Dendritic cell treated with granulocyte-macrophage colony-stimulating factor and Interleukin-4, amounts not matched to agents 40 ng/mL and 50 ng/mL, for 4 days (primary cell): ENCODE data around the gene NIPBL.
"Not testable (repeated sequence)": the region's sequence is repeated elsewhere in the genome, so short reads cannot be mapped to it uniquely, and the experiment has no call there.

Experiments
- H3K27ac Mint-ChIP-seq: one replicate; pipeline ENCODE4 v1.8.0; 2022; ENCODE audit warnings: mild to moderate bottlenecking, mixed read lengths
- H3K27me3 Mint-ChIP-seq: one replicate; pipeline ENCODE4 v1.8.0; 2022; ENCODE audit warnings: mild to moderate bottlenecking, mixed read lengths
- H3K36me3 Mint-ChIP-seq: one replicate; pipeline ENCODE4 v1.8.0; 2022; ENCODE audit warnings: low read depth, mixed read lengths
- H3K4me1 Mint-ChIP-seq: one replicate; pipeline ENCODE4 v1.8.0; 2022; ENCODE audit warnings: low read depth, mixed read lengths
- H3K4me3 Mint-ChIP-seq: one replicate; pipeline ENCODE4 v1.8.0; 2022; ENCODE audit warnings: mild to moderate bottlenecking, moderate library complexity, mixed read lengths
- H3K9me3 Mint-ChIP-seq: one replicate; pipeline ENCODE4 v1.8.0; 2022; ENCODE audit warnings: mixed read lengths
- intact Hi-C: fragments of 100-400 bp; cut with micrococcal nuclease; formaldehyde crosslinking; loops from one replicate; pipeline ENCODE4 v1.15.0; 2022

NIPBL gene

GRCh38 chr5:36885149-36885548 lies 8.6 kb downstream of the NIPBL start:
- Mint-ChIP-seq H3K36me3 (peaks cover 13% of the 10 kb centered on the region), H3K27ac (no peak overlapping the region), H3K4me3 (no peak overlapping the region), H3K27me3 (no peaks in the 10 kb centered on the region), H3K9me3 (no peaks in the 10 kb centered on the region), H3K4me1 (peaks cover 58% of the 10 kb centered on the region)
- intact Hi-C loops, result no loop called here

GRCh38 chr5:36885566-36886485 lies 9.3 kb downstream of the NIPBL start:
- Mint-ChIP-seq H3K36me3 (peaks cover 16% of the 10 kb centered on the region), H3K9me3 (no peaks in the 10 kb centered on the region)

GRCh38 chr5:36886791-36887190 lies 10.2 kb downstream of the NIPBL start:
- Mint-ChIP-seq H3K27me3 (no peaks in the 10 kb centered on the region), H3K4me1 (peaks cover 53% of the 10 kb centered on the region), H3K4me3 (no peak overlapping the region), H3K9me3 (peaks cover 7% of the 10 kb centered on the region), H3K27ac (no peak overlapping the region), H3K36me3 (peaks cover 26% of the 10 kb centered on the region)
- intact Hi-C loops, result no loop called here

More at GRCh38 chr5:36885566-36886485, 9.3 kb downstream of the NIPBL start:
- Mint-ChIP-seq H3K4me3 (no peak overlapping the region), H3K4me1 (peaks cover 56% of the 10 kb centered on the region), H3K27ac (no peak overlapping the region), H3K27me3 (no peaks in the 10 kb centered on the region)
- intact Hi-C loops, result no loop called here

- no peak overlapping the region for H3K4me3 Mint-ChIP-seq
- H3K27ac Mint-ChIP-seq, result no peak overlapping the region
- H3K36me3 Mint-ChIP-seq, result peaks cover 31% of the 10 kb centered on the region
- intact Hi-C loops, result no loop called here
- peaks cover 47% of the 10 kb centered on the region for H3K4me1 Mint-ChIP-seq
- H3K27me3 Mint-ChIP-seq, result no peaks in the 10 kb centered on the region
- peaks cover 10% of the 10 kb centered on the region for H3K9me3 Mint-ChIP-seq
Observed at GRCh38 chr5:36887532-36887931, 11.0 kb downstream of the NIPBL start.

DNA sequence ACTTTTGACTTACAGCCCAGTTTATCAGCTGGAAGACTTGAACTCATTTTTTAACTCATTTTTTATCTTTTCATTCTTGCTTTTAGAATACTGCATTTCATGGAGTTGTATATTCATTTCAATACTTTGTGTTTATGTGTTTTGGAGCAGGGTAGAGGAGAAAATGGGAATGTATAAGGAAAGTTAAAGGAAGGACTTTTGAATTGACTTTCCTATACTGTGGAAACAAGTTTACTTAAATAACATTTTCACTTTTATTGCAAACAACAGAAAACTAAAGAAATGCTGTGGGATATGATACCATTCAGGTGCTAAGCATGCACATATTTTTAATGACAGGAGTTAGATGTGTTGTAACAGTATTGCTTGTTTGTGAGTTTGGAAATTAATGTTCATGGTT lies 11.7 kb downstream of the NIPBL start:
- Mint-ChIP-seq H3K27me3 (no peaks in the 10 kb centered on the region), H3K27ac (no peak overlapping the region), H3K9me3 (peaks cover 10% of the 10 kb centered on the region), H3K4me1 (peaks cover 47% of the 10 kb centered on the region), H3K4me3 (no peak overlapping the region), H3K36me3 (peaks cover 31% of the 10 kb centered on the region)
- intact Hi-C loops, result no loop called here

DNA sequence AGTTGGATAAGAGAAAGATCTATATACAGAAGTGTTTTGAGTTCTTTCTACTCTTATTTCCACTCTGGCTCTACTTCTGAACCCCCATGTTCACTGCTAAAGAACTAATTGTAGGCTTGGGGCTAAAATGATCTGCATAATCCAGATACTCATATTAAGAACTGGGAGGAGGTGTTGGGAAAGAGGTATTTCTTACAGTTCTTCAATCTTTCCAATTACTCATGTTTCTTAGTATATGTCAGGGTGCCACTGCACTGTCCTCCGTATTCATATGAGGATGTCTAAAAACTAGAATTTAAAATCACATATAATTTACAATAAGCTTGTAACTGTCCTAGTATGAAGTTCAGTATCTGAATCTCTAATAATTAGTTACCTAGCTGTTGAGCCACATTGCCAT lies 12.7 kb downstream of the NIPBL start:
- no peaks in the 10 kb centered on the region for H3K27me3 Mint-ChIP-seq
- H3K4me3 Mint-ChIP-seq, result no peak overlapping the region
- intact Hi-C loops, result no loop called here
- peaks cover 31% of the 10 kb centered on the region for H3K36me3 Mint-ChIP-seq
- peaks cover 47% of the 10 kb centered on the region for H3K4me1 Mint-ChIP-seq
- H3K9me3 Mint-ChIP-seq, result peaks cover 10% of the 10 kb centered on the region
- no peak overlapping the region for H3K27ac Mint-ChIP-seq

GRCh38 chr5:36891266-36891665 lies 14.7 kb downstream of the NIPBL start:
- intact Hi-C loops, result no loop called here
- H3K9me3 Mint-ChIP-seq, result peaks cover 10% of the 10 kb centered on the region
- H3K27ac Mint-ChIP-seq, result no peak overlapping the region

DNA sequence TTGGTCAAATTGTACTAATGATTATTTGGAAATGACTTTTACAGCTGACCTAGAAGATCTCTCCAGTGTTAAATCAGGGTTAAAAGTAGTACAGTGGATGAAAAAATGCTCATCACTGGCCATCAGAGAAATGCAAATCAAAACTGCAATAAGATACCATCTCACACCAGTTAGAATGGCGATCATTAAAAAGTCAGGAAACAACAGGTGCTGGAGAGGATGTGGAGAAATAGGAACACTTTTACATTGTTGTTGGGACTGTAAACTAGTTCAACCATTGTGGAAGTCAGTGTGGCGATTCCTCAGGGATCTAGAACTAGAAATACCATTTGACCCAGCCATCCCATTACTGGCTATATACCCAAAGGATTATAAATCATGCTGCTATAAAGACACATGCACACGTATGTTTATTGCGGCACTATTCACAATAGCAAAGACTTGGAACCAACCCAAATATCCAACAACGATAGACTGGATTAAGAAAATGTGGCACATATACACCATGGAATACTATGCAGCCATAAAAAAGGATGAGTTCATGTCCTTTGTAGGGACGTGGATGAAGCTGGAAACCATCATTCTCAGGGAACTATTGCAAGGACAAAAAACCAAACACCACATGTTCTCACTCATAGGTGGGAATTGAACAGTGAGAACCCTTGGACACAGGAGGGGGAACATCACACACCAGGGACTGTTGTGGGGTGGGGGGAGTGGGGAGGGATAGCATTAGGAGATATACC lies 15.7 kb downstream of the NIPBL start:
- peaks cover 24% of the 10 kb centered on the region for H3K36me3 Mint-ChIP-seq
- H3K9me3 Mint-ChIP-seq, H3K4me3 Mint-ChIP-seq, H3K27ac Mint-ChIP-seq, H3K27me3 Mint-ChIP-seq, intact Hi-C loops: not testable (repeated sequence)
- H3K4me1 Mint-ChIP-seq, result peaks cover 52% of the 10 kb centered on the region

More at GRCh38 chr5:36891266-36891665, 14.7 kb downstream of the NIPBL start:
- Mint-ChIP-seq H3K36me3 (peaks cover 24% of the 10 kb centered on the region), H3K4me1 (peaks cover 53% of the 10 kb centered on the region), H3K27me3 (no peaks in the 10 kb centered on the region), H3K4me3 (no peak overlapping the region)

DNA sequence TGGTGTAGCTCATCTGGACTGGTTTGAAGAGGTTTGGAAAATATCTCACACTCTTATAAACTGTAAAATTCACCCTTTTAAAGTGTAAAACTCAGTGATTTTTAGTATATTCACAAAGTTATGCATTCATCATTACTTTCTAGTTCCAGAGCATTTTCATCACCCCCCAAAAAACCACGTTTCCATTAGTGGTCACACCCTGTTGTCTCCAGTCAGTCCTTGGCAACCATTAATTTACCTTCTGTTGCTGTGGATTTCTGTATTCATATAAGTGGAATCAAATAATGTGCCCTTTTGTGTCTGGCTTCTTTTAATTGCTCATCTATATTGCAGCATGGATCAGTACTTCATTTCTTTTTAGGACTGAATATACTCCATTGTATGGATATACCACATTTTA lies 18.4 kb downstream of the NIPBL start:
- Mint-ChIP-seq H3K27ac (no peak overlapping the region), H3K4me1 (peaks cover 61% of the 10 kb centered on the region), H3K9me3 (peaks cover 10% of the 10 kb centered on the region), H3K36me3 (peaks cover 24% of the 10 kb centered on the region), H3K4me3 (no peak overlapping the region), H3K27me3 (no peaks in the 10 kb centered on the region)
- intact Hi-C loops, result no loop called here

GRCh38 chr5:36896476-36896875 lies 19.9 kb downstream of the NIPBL start:
- peaks cover 69% of the 10 kb centered on the region for H3K4me1 Mint-ChIP-seq
- intact Hi-C loops, result no loop called here
- H3K27me3 Mint-ChIP-seq, result no peaks in the 10 kb centered on the region
- H3K27ac Mint-ChIP-seq, result no peak overlapping the region
- peaks cover 14% of the 10 kb centered on the region for H3K36me3 Mint-ChIP-seq
- H3K4me3 Mint-ChIP-seq, result no peak overlapping the region
- H3K9me3 Mint-ChIP-seq, result peaks cover 6% of the 10 kb centered on the region

- H3K36me3 Mint-ChIP-seq, result peaks cover 6% of the 10 kb centered on the region
- peaks cover 78% of the 10 kb centered on the region for H3K4me1 Mint-ChIP-seq
- intact Hi-C loops, result no loop called here
- no peak overlapping the region for H3K4me3 Mint-ChIP-seq
- no peaks in the 10 kb centered on the region for H3K27me3 Mint-ChIP-seq
- no peak overlapping the region for H3K27ac Mint-ChIP-seq
- H3K9me3 Mint-ChIP-seq, result peaks cover 9% of the 10 kb centered on the region
Observed at GRCh38 chr5:36897616-36898015, 21.0 kb downstream of the NIPBL start.

DNA sequence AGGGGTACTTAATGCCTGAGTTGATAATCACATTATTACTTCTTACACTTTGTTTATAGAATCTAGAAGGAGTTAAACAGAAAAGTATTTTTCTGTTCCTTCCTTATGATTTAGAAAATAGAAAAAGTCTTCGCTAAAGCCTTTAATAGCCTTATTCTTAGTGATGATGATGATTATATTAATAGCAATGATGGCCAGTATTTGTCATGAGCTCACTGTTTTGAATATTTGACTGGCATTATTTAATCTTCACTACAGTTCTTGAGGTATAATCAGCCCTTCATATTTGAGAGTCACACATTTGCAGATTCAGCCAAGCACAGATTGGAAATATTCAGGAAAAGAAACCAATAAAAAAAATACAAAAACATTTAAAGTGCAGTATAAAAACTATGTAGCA lies 23.3 kb downstream of the NIPBL start:
- Mint-ChIP-seq H3K27me3 (no peaks in the 10 kb centered on the region), H3K27ac (no peak overlapping the region), H3K36me3 (no peaks in the 10 kb centered on the region), H3K4me1 (peaks cover 74% of the 10 kb centered on the region), H3K9me3 (peaks cover 9% of the 10 kb centered on the region), H3K4me3 (no peak overlapping the region)
- intact Hi-C loops, result no loop called here

- Mint-ChIP-seq H3K4me3 (no peak overlapping the region), H3K9me3 (peaks cover 9% of the 10 kb centered on the region), H3K27me3 (no peaks in the 10 kb centered on the region), H3K27ac (no peak overlapping the region), H3K4me1 (peaks cover 74% of the 10 kb centered on the region), H3K36me3 (no peaks in the 10 kb centered on the region)
- intact Hi-C loops, result no loop called here
Observed at GRCh38 chr5:36900283-36900682, 23.7 kb downstream of the NIPBL start.

DNA sequence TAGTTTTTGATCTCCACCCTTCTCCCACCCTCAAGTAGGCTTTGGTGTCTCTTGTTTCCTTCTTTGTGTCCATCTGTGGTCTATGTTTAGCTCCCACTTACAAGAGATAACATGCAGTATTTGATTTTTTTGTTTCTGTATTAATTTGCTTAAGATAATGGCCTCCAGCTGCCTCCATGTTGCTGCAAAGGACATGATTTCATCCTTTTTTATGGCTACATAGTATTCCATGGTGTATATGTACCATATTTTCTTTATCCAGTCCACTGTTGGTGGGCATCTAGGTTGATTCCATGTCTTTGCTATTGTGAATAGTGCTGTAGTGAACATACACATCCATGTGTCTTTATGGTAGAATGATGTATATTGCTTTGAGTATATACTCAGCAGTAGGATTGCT lies 24.5 kb downstream of the NIPBL start:
- peaks cover 67% of the 10 kb centered on the region for H3K4me1 Mint-ChIP-seq
- H3K36me3 Mint-ChIP-seq, H3K4me3 Mint-ChIP-seq, H3K27ac Mint-ChIP-seq, H3K9me3 Mint-ChIP-seq, intact Hi-C loops, H3K27me3 Mint-ChIP-seq: not testable (repeated sequence)
